T-helper 9 cell (primary cell): ENCODE data around the gene PCBP1.
"Not testable (repeated sequence)": the region's sequence is repeated elsewhere in the genome, so short reads cannot be mapped to it uniquely, and the experiment has no call there.

Experiments used
- DNase-seq: peaks from one replicate; pipeline ENCODE4 v3.0.0-alpha.2; 2020

The PCBP1 gene

GRCh38 chr2:70128005-70128404 lies 40.7 kb downstream of the PCBP1 start:
- no peak for DNase-seq

GRCh38 chr2:70131344-70132143 lies 44.3 kb downstream of the PCBP1 start:
- not testable (repeated sequence) for DNase-seq

- DNase-seq, result no peak
These were observed 45.2 kb downstream of the PCBP1 start for GRCh38 chr2:70132244-70133126.

GRCh38 chr2:70133127-70133452 lies 45.8 kb downstream of the PCBP1 start:
- DNase-seq, result no peak

- DNase-seq, result peak; percentile 34
These were observed 46.4 kb downstream of the PCBP1 start for GRCh38 chr2:70133491-70134322.

GRCh38 chr2:70134323-70134983 lies 47.2 kb downstream of the PCBP1 start:
- DNase-seq, result not testable (repeated sequence)
